GM12872 (cell line): ENCODE measurements around the gene GASK1A.

Experiments used
- CTCF ChIP-seq: IDR thresholded peaks from 3 replicates; pipeline ENCODE4 v1.5.1; 2011; ENCODE audit warnings: low read depth, mild to moderate bottlenecking, low read length, moderate library complexity; ENCODE audit not compliant: insufficient read depth

The GASK1A gene

GRCh38 chr3:43014956-43015355, 35.8 kb downstream of the GASK1A start:
- TF ChIP-seq CTCF: no peak

GRCh38 chr3:43015572-43015971, 36.5 kb downstream of the GASK1A start:
- TF ChIP-seq CTCF: no peak

GRCh38 chr3:43015991-43016865, 37.1 kb downstream of the GASK1A start:
- no peak for TF ChIP-seq CTCF

- no peak for TF ChIP-seq CTCF
Measured at GRCh38 chr3:43017004-43017403, 37.9 kb downstream of the GASK1A start.

- no peak for TF ChIP-seq CTCF
Measured at GRCh38 chr3:43017593-43018195, 38.6 kb downstream of the GASK1A start.

GRCh38 chr3:43018246-43018645, 39.1 kb downstream of the GASK1A start:
- TF ChIP-seq CTCF: no peak

GRCh38 chr3:43019006-43019809, 40.1 kb downstream of the GASK1A start:
- no peak for TF ChIP-seq CTCF
